Measurements from ENCODE around the gene IFNAR2.

DNA sequence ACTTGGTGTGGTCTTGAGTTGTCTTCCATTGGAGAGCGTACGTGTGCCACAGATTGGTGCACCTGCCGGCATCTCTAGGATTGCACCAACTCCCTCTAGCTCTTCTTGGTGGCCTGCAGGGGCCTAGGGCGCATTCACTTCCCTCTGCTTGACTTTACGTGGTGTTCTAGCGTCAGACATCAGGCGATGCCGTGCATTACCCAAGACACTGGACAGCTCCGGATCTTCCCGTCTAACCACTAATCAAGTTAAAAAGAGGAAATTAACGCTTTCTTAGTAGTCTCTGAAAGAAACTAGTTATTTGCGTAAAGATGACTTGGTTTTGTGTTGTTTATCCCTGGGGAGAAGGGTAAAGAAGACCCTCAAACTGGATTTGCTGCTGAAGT, 35.9 kb downstream of the IFNAR2 start:
- TF ChIP-seq, protein P1, sequence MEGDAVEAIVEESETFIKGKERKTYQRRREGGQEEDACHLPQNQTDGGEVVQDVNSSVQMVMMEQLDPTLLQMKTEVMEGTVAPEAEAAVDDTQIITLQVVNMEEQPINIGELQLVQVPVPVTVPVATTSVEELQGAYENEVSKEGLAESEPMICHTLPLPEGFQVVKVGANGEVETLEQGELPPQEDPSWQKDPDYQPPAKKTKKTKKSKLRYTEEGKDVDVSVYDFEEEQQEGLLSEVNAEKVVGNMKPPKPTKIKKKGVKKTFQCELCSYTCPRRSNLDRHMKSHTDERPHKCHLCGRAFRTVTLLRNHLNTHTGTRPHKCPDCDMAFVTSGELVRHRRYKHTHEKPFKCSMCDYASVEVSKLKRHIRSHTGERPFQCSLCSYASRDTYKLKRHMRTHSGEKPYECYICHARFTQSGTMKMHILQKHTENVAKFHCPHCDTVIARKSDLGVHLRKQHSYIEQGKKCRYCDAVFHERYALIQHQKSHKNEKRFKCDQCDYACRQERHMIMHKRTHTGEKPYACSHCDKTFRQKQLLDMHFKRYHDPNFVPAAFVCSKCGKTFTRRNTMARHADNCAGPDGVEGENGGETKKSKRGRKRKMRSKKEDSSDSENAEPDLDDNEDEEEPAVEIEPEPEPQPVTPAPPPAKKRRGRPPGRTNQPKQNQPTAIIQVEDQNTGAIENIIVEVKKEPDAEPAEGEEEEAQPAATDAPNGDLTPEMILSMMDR (IDR thresholded peaks at IDR 0.05): no peak
- no peak for TF ChIP-seq POLR2A (IDR thresholded peaks at IDR 0.05)
